ENCODE data around the gene DMBX1.

Gene DMBX1

GRCh38 chr1:46489638-46490405 lies at the start of gene DMBX1:
Gene DMBX1 (plus strand): TSS chr1:46489836. CDS start chr1:46507011, 17,175 bp downstream.
- no peak for DNase-seq (ENCODE audit: low read depth)

DNA sequence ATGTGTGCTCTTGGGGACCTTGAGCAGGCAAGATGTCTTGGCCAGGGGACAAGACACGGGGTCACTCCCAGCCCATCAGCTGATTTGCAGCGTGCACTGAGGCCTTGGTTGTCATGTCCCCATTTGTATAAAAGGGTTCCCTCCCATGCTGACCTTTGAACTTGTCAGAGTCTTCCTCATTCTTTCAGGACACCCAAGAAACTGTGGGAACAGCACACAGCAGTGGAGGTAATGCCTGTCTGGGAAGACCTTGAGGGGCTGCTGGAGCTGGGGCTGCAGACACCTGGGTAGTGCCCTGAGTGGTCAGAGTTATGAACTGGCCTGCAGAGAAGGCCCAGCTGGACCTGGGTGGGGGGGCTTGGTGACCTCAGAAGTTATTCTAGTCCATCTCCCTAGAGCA lies 49.2 kb upstream of the DMBX1 start:
- no peak for DNase-seq (ENCODE audit: low read depth)

GRCh38 chr1:46442317-46443161 lies 47.1 kb upstream of the DMBX1 start:
- peak; percentile 58 for DNase-seq (ENCODE audit: low read depth)

DNA sequence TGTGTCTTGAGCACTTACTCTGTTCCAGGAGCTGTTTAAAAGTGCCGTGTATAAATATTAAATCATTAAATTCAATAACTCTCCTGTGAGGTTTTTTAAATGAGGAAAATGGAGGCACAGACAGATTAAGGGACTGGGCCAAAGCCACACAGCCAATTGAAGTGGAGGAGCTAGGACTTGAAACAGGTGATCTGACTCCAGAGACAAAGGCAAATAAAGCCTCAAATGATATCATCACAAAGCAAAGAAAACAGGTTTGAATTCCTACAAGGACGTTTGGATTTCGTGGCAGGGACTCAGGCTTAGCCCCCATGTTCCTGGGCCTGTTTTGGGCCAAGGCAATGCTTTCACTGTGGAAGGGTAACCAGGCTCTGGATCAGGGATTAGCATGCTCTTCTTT lies 45.2 kb upstream of the DMBX1 start:
- DNase-seq (ENCODE audit: low read depth), result no peak

GRCh38 chr1:46445773-46446256 lies 43.8 kb upstream of the DMBX1 start:
- no peak for DNase-seq (ENCODE audit: low read depth)

DNA sequence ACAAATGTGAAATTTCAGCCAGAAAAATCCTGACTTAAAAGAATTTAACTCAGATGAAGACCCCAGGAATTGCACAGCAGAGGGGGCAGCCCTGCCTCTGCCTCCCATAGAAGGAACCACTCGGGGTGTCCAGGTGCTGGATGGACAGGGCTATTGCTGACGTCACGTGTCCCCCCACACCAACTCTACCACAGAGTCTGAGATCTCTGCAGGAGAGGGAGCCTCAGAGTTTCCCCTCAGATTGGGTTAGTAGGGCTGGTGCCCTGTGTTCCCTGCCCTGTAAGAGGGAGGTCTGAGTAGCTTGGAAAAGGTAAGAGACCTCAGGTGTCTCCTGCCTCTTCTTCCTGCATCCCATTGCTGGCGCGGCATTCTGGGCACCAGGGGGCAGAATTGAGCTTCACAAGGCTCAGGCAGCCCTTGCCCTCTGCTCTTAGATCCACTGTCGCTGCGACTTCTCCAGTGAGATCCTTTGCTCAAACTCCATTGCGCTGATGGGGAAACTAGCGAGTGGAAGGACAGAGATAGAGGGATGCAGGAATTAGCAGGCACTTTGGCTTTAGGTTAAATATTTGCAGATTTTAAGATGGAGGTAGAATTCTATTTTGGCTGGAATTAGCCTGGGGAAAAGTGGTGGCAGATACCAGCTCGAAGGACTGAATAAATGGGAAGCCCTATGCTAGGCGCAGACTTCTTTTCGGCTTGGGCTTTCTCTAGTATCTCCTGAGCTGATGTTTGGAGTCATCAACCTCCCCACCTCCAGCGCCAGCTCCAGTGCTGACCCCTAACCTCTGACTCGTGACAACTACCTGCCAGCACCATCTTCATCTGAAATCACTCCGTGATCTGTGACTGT lies 42.8 kb upstream of the DMBX1 start:
- DNase-seq (ENCODE audit: low read depth), result peak; percentile 29

DNA sequence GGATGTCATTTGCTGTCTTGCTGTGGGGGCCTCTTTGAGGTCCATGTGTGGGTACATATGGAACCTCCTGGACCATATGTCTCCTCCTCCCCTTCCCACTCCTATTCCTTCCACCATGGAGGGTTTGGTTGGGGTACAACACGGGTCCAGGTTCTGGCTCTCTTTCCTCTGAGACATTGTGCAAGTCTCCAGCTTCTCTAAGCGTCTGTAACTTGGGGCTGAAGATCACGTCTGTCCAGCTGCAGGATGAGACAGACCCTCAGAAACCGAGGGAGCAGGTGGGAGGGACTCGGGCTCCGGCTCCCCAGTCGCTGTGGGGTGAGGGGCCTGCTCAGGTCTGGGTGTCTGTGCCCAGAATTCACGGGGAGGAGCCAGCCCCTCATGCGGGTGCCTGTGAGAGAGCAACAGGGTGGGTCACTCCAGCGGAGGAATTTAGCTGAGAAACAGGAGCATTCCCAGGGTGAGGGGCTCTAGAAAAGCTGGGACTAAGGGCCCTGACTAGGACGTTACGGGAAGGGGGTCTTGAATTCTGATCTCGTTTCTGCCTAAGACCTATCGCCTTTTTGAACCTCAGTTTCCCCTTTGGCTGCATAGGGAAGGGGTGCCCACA lies 42.0 kb upstream of the DMBX1 start:
- no peak for DNase-seq (ENCODE audit: low read depth)

- DNase-seq (ENCODE audit: low read depth), result no peak
Observed at GRCh38 chr1:46448109-46448911, 41.3 kb upstream of the DMBX1 start.

- no peak for DNase-seq (ENCODE audit: low read depth)
Observed at GRCh38 chr1:46449223-46450159, 40.1 kb upstream of the DMBX1 start.

DNA sequence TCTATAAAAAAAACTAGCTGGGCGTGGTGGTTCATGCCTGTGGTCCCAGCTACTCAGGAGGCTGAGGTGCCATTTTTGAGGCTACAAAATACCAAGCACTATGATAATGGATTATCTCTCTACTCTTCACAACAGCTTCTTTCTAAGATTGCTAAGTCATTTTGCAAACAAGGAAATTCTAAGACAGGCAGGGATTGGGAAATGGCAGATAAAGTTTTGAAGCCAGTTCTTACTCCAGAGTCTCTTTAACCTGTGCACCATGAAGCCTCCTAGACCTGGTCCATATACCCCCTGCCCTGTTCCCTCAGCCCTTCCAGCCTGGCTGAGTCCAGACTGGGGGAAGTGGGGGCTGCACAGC lies 39.5 kb upstream of the DMBX1 start:
- DNase-seq (ENCODE audit: low read depth), result no peak

GRCh38 chr1:46451948-46452930 lies 37.4 kb upstream of the DMBX1 start:
- DNase-seq (ENCODE audit: low read depth), result no peak

GRCh38 chr1:46452931-46453325 lies 36.7 kb upstream of the DMBX1 start:
- DNase-seq (ENCODE audit: low read depth), result no peak

DNA sequence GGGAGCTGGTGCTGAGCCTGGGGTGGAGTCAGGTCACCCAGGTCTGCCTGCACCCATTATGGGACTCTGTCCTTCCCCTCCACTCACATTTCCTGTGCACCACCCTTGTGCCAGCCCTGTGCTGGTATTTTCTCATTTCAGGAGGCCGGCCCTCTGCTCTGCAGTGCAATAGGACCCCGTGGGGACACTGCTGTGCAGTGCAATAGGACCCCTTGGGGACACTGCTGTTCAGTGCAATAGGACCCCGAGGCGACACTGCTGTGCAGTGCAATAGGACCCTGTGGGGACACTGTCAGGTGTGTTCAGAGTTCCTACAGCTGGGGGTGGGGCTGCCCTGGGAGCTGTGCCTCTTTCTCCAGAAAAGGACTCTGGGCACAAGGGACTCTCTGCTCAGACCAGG lies 36.2 kb upstream of the DMBX1 start:
- no peak for DNase-seq (ENCODE audit: low read depth)

- DNase-seq (ENCODE audit: low read depth), result no peak
Observed at GRCh38 chr1:46455951-46456350, 33.7 kb upstream of the DMBX1 start.

DNA sequence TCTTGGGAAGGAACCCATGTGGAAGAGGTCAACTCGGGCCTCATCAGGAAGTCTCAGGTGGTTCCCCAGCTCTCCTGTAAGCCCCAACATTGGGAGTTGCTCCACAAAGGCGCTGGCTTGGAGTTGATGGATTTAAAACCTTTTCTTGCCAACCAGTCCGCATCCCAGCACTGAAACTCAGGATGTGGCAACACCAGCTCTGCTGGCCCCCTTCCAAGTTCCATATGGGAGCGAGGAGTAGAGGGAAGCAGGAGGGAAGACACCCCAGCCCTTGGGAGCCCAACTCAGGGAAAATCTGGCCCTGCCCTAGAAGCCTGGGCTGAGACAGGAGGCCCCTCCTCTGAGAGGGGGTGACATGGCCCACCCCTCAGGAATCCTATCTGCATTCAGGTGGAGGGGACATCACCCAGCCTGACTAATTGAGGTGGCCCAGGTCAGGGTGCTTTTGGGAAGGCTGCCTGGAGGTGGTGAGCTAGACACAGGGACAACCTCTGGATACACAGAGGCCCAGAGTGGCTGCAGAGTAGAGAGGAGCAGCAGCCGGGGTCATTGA lies 33.1 kb upstream of the DMBX1 start:
- no peak for DNase-seq (ENCODE audit: low read depth)

- DNase-seq (ENCODE audit: low read depth), result no peak
Observed at GRCh38 chr1:46457178-46457577, 32.5 kb upstream of the DMBX1 start.

DNA sequence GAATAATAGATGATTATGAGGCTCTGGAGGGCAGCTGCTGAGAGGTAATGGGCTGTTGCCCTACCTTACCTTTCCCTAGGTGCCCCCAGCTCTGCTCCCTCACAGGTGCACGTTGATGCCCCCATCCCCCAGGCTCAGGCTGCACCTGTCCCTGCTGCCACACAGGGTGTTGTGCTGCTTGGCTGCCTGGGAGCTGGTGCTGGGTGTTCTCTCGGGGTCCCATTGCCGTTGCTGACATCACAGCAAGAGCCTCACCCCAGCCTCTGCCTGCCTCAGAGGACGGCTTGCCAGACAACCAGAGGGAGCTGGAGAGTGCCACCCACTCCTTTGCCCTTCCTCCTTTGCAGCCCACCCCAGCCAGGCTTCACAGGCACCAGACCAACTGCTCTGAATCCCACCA lies 31.4 kb upstream of the DMBX1 start:
- DNase-seq (ENCODE audit: low read depth), result no peak

DNA sequence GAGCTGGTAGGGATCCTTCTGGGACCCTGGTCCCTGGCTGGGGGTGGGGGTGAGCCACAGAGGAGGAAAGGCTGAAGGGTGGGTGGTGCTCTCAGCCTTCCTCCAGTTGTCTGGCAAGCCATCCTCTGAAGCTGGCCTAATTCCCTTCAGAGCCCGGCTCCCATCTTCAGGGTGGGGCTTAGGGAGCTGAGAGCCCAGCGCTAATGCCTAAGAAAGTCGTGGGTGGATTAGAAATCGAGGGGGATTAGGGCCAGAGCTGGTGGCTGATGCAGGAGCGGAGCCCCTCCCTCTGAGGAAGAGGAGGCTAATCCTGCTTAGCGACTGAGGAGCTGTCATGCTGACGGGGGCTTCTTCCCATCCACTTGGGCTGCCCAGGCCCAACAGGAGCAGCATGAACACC lies 30.8 kb upstream of the DMBX1 start:
- no peak for DNase-seq (ENCODE audit: low read depth)
